ENCODE measurements around the gene TBL3.

DNA sequence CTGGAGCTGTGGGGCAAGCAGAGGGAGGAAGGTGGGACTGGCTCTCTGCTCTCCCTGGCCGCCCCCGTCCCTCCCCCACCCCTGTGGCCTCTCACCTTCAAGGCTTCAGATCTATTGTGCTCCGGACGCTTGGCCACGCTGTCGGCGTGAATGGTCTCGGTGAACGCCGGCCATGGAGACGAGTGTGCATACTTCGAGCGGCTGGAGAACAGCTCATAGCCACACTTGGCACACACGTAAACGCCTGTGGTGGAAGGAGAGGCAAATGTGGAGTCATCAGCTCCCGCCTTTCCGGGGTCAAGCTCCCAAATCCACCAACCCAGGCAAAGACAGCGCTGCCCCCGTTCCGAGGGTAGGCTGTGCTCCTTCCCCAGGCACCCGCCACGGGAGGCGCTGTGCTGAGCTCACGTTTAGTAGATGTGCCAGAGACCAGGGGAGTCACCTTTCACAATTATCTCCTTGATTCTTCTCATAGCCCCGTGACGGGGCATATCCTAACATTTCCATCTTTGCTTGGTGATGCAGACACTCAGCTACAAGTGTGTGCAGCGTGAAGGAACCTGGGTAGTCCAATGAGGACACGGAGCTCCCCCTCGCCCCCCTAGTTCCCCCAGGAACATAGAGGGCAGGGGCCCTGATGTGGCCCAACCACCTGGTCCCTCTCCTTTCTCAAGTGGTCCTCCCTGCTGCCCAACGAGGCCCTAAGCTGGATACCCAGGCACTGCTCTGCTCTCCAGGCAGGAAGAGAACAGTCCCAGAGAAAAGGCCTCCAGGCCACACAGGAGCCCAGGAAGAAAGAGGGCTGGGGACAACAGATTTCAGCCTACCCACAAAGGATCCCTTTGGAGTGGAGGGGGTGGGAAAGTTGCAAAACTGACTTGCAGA, 30.4 kb upstream of the TBL3 start:
- TF ChIP-seq TAF1 (IDR thresholded peaks at IDR 0.05; ENCODE audit: borderline replicate concordance, low read depth, low read length) (no peak), POLR2A (IDR thresholded peaks at IDR 0.05; ENCODE audit: low read depth, low read length) (no peak), POLR2AphosphoS5 (IDR thresholded peaks at IDR 0.05; ENCODE audit: low read depth, low read length) (no peak)
